Caco-2 (cell line): Measurements from ENCODE around the gene MGARP. TPM values are rescaled to one million over a fixed set of nuclear protein-coding genes. Genes with fewer than 3 reads are reported as not detected.
"Not testable (repeated sequence)": the region's sequence is repeated elsewhere in the genome, so short reads cannot be mapped to it uniquely, and the experiment has no call there.

Experiments
- BruUV-seq: library from RNA; stranded (reverse); fragments of 400-500 nt; replicated peaks from 2 replicates; lab custom pipeline; 2021; lab: Mats Ljungman, UMichigan
- CTCF ChIA-PET: fragments of 300-600 bp; sonication (Branson Sonifier 250); formaldehyde crosslinking; loops from one replicate; lab custom pipeline; 2022; ENCODE audit warnings: antibody characterized with exemption; lab: Charles Lee
- POLR2A ChIA-PET: fragments of 300-600 bp; sonication (Branson Sonifier 250); formaldehyde crosslinking; loops from one replicate; lab custom pipeline; 2022; ENCODE audit warnings: antibody characterized with exemption; lab: Charles Lee
- DNase-seq, 2 experiments: peaks; one replicate each; pipeline versions ENCODE4 v3.0.0 to v3.0.0-alpha.2; 2020 to 2022
- H3K27me3 ChIP-seq: replicated peaks from 2 replicates; pipeline ENCODE4 v1.6.0; 2011; ENCODE audit warnings: low read length; ENCODE audit not compliant: control insufficient read depth, insufficient read depth
- H3K36me3 ChIP-seq: 2 replicates; pipeline ENCODE4 v1.5.1; 2011; ENCODE audit warnings: low read length; ENCODE audit not compliant: control insufficient read depth, insufficient read depth
- H3K4me1 ChIP-seq: fragments of 250-450 bp; sonication (Bioruptor Pico); 2 replicates; pipeline ENCODE4 v1.5.1; 2020; ENCODE audit warnings: mild to moderate bottlenecking
- H3K4me3 ChIP-seq: 2 replicates; pipeline ENCODE4 v1.5.1; 2011; ENCODE audit warnings: low read depth, mild to moderate bottlenecking, control low read depth, low read length
- H3K9me3 ChIP-seq: fragments of 250-450 bp; sonication (Bioruptor Pico); 2 replicates; pipeline ENCODE4 v1.5.1; 2020; ENCODE audit warnings: mild to moderate bottlenecking, moderate library complexity
- H3K27ac Mint-ChIP-seq: one replicate; pipeline ENCODE4 v1.8.0; 2022; ENCODE audit warnings: mixed read lengths; ENCODE audit not compliant: unreplicated experiment
- H3K27me3 Mint-ChIP-seq: one replicate; pipeline ENCODE4 v1.8.0; 2022; ENCODE audit warnings: mixed read lengths; ENCODE audit not compliant: insufficient read depth, unreplicated experiment
- H3K36me3 Mint-ChIP-seq: one replicate; pipeline ENCODE4 v1.8.0; 2022; ENCODE audit warnings: mild to moderate bottlenecking, mixed read lengths; ENCODE audit not compliant: insufficient read depth, unreplicated experiment
- H3K4me1 Mint-ChIP-seq: one replicate; pipeline ENCODE4 v1.8.0; 2022; ENCODE audit warnings: low read depth, mixed read lengths; ENCODE audit not compliant: unreplicated experiment
- H3K4me3 Mint-ChIP-seq: one replicate; pipeline ENCODE4 v1.8.0; 2022; ENCODE audit warnings: mild to moderate bottlenecking, moderate library complexity, mixed read lengths; ENCODE audit not compliant: unreplicated experiment
- H3K9me3 Mint-ChIP-seq: one replicate; pipeline ENCODE4 v1.8.0; 2022; ENCODE audit warnings: mixed read lengths; ENCODE audit not compliant: unreplicated experiment
- CTCF ChIP-seq, 2 experiments: fragments of 200-600 bp in 1 of 2; IDR thresholded peaks; 1 replicate in 1 of 2; 2 replicates in 1 of 2; pipeline versions ENCODE4 v1.5.1 to v1.8.0; 2011 to 2022; ENCODE audit warnings: antibody characterized with exemption in 1 of 2, control low read depth in 1 of 2, inconsistent platforms in 1 of 2, low read depth in 1 of 2, low read length in 1 of 2, mild to moderate bottlenecking in 1 of 2, moderate library complexity in 1 of 2; ENCODE audit not compliant: insufficient read depth in 1 of 2, severe bottlenecking in 1 of 2, unreplicated experiment in 1 of 2
- intact Hi-C: fragments of 100-400 bp; cut with micrococcal nuclease; formaldehyde crosslinking; loops from one replicate; pipeline ENCODE4 v1.10.0; 2022; ENCODE audit not compliant: unreplicated experiment
- total RNA-seq: library from RNA; stranded (reverse); gene quantifications from 2 replicates; pipeline ENCODE4 v1.2.3, GENCODE V29; 2022

MGARP gene
- total RNA-seq, 1 experiment from 2014 or later = 0.23 TPM

DNA sequence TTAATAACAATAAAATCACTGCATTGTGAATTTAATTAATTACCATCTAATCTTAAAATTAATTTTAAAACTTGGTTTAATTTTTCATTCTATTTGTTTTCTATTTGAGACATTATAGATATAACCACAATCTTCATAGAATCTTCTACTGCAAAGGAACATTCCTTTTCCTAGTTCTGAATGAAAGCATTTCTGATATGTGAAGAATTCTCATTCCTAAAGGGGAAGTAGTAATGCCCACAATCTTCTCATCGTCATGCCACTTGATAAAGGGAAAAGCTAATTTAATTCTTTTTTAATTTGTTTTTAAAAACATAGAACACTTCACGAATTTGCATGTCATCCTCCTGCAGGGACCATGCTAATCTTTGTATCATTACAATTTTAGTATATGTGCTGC, 23.7 kb downstream of the MGARP start:
- H3K4me3 Mint-ChIP-seq = no peak overlapping the region
- CTCF ChIA-PET = no interaction called here
- no peaks in the 10 kb centered on the region for H3K4me1 Mint-ChIP-seq

GRCh38 chr4:139255581-139255980, 24.4 kb downstream of the MGARP start:
- CTCF ChIA-PET, H3K4me1 Mint-ChIP-seq, H3K4me1 ChIP-seq, H3K9me3 ChIP-seq, H3K4me3 Mint-ChIP-seq, H3K36me3 Mint-ChIP-seq, H3K9me3 Mint-ChIP-seq, H3K27ac Mint-ChIP-seq, H3K27me3 ChIP-seq, H3K4me3 ChIP-seq, H3K27me3 Mint-ChIP-seq, H3K36me3 ChIP-seq, DNase-seq, POLR2A ChIA-PET, intact Hi-C loops, BruUV-seq: not testable (repeated sequence)

More for the DNA sequence above, 23.7 kb downstream of the MGARP start:
- Histone ChIP-seq H3K4me1 (no peaks in the 10 kb centered on the region), H3K9me3 (no peaks in the 10 kb centered on the region), H3K27me3 (no peaks in the 10 kb centered on the region), H3K4me3 (no peak overlapping the region), H3K36me3 (no peaks in the 10 kb centered on the region)
- no peak for DNase-seq
- POLR2A ChIA-PET = no interaction called here
- H3K9me3 Mint-ChIP-seq = no peaks in the 10 kb centered on the region
- no TSS peak for BruUV-seq
- no peak overlapping the region for H3K27ac Mint-ChIP-seq
- H3K36me3 Mint-ChIP-seq = no peaks in the 10 kb centered on the region
- no peak for TF ChIP-seq CTCF (IDR thresholded peaks at IDR 0.05; ENCODE audit: insufficient read depth in 1 of 2, low read depth in 1 of 2, low read length in 1 of 2, severe bottlenecking in 1 of 2, unreplicated experiment in 1 of 2)
- no peaks in the 10 kb centered on the region for H3K27me3 Mint-ChIP-seq
- intact Hi-C loops = no loop called here

DNA sequence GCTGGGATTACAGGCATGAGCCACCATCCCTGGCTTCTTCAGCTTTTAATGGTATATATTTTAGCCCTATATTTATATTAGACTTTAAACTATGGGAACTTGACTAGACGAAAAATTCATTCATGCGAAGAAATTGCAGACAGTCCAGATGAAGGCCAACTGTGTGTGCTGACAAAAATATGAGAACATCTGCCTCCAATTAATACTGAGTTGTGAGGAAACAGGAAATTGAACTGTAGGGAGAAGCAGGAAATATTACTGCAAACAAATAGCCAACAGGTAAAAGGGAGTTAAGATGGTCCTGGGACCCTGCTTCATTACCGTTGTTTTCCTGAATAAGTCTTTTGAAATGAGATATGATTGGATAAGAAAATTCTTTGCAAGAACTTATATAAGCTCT, 26.3 kb downstream of the MGARP start:
- no peak overlapping the region for H3K27ac Mint-ChIP-seq

More for the DNA sequence above, 26.3 kb downstream of the MGARP start:
- Mint-ChIP-seq H3K36me3 (no peaks in the 10 kb centered on the region), H3K4me3 (no peak overlapping the region), H3K27me3 (no peaks in the 10 kb centered on the region), H3K4me1 (no peaks in the 10 kb centered on the region), H3K9me3 (no peaks in the 10 kb centered on the region)
- intact Hi-C loops = no loop called here
- CTCF ChIA-PET = no interaction called here
- no peaks in the 10 kb centered on the region for H3K4me1 ChIP-seq
- BruUV-seq = no TSS peak
- POLR2A ChIA-PET = no interaction called here
- H3K4me3 ChIP-seq = no peak overlapping the region
- no peaks in the 10 kb centered on the region for H3K36me3 ChIP-seq
- no peak for TF ChIP-seq CTCF (IDR thresholded peaks at IDR 0.05; ENCODE audit: insufficient read depth in 1 of 2, low read depth in 1 of 2, low read length in 1 of 2, severe bottlenecking in 1 of 2, unreplicated experiment in 1 of 2)
- no peaks in the 10 kb centered on the region for H3K9me3 ChIP-seq
- no peak for DNase-seq
- no peaks in the 10 kb centered on the region for H3K27me3 ChIP-seq
